ENCODE results near the gene C19orf67.
A peak's percentile ranks its signal among the peaks of the same experiment; 100 is the strongest.

DNA sequence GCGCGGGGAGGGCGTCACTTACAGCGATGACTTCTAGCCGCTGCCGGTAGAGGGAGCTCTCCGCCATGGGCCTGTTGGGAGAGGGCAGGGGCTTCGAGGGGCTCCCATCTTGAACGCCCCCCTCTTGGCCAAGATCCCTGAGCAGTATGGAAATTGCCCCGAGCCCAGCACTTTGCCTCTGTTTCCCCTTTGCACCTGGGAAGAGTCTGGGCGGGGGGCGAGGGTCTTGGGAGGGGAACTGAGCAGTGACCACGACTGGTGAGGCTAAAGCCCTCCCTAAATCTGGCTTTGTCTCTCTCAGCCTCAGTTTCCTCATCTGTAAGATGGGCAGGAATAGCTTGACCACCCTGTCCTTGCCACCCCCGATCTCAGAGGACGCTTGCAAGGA is 26.5 kb downstream of the C19orf67 start:
- TF ChIP-seq, protein P1, sequence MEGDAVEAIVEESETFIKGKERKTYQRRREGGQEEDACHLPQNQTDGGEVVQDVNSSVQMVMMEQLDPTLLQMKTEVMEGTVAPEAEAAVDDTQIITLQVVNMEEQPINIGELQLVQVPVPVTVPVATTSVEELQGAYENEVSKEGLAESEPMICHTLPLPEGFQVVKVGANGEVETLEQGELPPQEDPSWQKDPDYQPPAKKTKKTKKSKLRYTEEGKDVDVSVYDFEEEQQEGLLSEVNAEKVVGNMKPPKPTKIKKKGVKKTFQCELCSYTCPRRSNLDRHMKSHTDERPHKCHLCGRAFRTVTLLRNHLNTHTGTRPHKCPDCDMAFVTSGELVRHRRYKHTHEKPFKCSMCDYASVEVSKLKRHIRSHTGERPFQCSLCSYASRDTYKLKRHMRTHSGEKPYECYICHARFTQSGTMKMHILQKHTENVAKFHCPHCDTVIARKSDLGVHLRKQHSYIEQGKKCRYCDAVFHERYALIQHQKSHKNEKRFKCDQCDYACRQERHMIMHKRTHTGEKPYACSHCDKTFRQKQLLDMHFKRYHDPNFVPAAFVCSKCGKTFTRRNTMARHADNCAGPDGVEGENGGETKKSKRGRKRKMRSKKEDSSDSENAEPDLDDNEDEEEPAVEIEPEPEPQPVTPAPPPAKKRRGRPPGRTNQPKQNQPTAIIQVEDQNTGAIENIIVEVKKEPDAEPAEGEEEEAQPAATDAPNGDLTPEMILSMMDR (IDR thresholded peaks at IDR 0.05; ENCODE audit: insufficient read depth, low read length), result peak; percentile 67
- no peak for TF ChIP-seq POLR2AphosphoS5 (IDR thresholded peaks at IDR 0.05; ENCODE audit: low read depth)
- TF ChIP-seq, protein P2, sequence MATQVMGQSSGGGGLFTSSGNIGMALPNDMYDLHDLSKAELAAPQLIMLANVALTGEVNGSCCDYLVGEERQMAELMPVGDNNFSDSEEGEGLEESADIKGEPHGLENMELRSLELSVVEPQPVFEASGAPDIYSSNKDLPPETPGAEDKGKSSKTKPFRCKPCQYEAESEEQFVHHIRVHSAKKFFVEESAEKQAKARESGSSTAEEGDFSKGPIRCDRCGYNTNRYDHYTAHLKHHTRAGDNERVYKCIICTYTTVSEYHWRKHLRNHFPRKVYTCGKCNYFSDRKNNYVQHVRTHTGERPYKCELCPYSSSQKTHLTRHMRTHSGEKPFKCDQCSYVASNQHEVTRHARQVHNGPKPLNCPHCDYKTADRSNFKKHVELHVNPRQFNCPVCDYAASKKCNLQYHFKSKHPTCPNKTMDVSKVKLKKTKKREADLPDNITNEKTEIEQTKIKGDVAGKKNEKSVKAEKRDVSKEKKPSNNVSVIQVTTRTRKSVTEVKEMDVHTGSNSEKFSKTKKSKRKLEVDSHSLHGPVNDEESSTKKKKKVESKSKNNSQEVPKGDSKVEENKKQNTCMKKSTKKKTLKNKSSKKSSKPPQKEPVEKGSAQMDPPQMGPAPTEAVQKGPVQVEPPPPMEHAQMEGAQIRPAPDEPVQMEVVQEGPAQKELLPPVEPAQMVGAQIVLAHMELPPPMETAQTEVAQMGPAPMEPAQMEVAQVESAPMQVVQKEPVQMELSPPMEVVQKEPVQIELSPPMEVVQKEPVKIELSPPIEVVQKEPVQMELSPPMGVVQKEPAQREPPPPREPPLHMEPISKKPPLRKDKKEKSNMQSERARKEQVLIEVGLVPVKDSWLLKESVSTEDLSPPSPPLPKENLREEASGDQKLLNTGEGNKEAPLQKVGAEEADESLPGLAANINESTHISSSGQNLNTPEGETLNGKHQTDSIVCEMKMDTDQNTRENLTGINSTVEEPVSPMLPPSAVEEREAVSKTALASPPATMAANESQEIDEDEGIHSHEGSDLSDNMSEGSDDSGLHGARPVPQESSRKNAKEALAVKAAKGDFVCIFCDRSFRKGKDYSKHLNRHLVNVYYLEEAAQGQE (IDR thresholded peaks at IDR 0.05; ENCODE audit: insufficient replicate concordance, low read depth), result no peak
- TF ChIP-seq SPI1 (IDR thresholded peaks at IDR 0.05; ENCODE audit: borderline replicate concordance, low read depth), result no peak
- TF ChIP-seq GABPA (IDR thresholded peaks at IDR 0.05; ENCODE audit: low read depth), result no peak
